H1 (cell line): Measurements from ENCODE around the gene MYO15B. TPM values are rescaled to one million over a fixed set of nuclear protein-coding genes. Genes with fewer than 3 reads are reported as not detected.

Source experiments
- CTCF ChIA-PET: fragments of 300-600 bp; sonication (Branson Sonifier 250); formaldehyde crosslinking; loops from one replicate; lab custom pipeline; 2021; ENCODE audit not compliant: partially characterized antibody; lab: Charles Lee
- POLR2A ChIA-PET: fragments of 300-600 bp; sonication (Branson Sonifier 250); formaldehyde crosslinking; loops from one replicate; lab custom pipeline; 2021; ENCODE audit warnings: inconsistent platforms; ENCODE audit not compliant: partially characterized antibody; lab: Charles Lee
- DNase-seq, 2 experiments: peaks; one replicate each; pipeline versions ENCODE4 v3.0.0 to v3.0.0-alpha.2; 2010 to 2022; ENCODE audit warnings: low spot score in 2 of 2, low read depth in 1 of 2, mixed read lengths in 1 of 2
- FAIRE-seq: peaks from 2 replicates; lab custom pipeline; 2011; peaks lifted over from hg19 to GRCh38; lab: Jason Lieb, UNC
- H2AFZ ChIP-seq: 2 replicates; pipeline ENCODE4 v1.8.1; 2012; ENCODE audit warnings: low read length, inconsistent platforms
- H2AK5ac ChIP-seq: 2 replicates; pipeline ENCODE4 v1.6.1; 2013; ENCODE audit warnings: low read depth, low read length
- H2BK120ac ChIP-seq: replicated peaks from 2 replicates; pipeline ENCODE3; 2013; ENCODE audit warnings: low read depth, low read length, inconsistent platforms
- H2BK12ac ChIP-seq: 2 replicates; pipeline ENCODE4 v1.6.1; 2013; ENCODE audit warnings: low read depth, low read length
- H2BK15ac ChIP-seq: 2 replicates; pipeline ENCODE4 v1.6.1; 2013; ENCODE audit warnings: low read length
- H2BK20ac ChIP-seq: 2 replicates; pipeline ENCODE4 v1.6.1; 2013; ENCODE audit warnings: low read length
- H2BK5ac ChIP-seq: 2 replicates; pipeline ENCODE4 v1.6.1; 2013; ENCODE audit warnings: low read depth, low read length
- H3K14ac ChIP-seq: 2 replicates; pipeline ENCODE4 v1.6.1; 2013; ENCODE audit warnings: inconsistent platforms; ENCODE audit not compliant: insufficient read length
- H3K18ac ChIP-seq: 2 replicates; pipeline ENCODE4 v1.6.1; 2013; ENCODE audit warnings: low read length; ENCODE audit errors: extremely low read depth
- H3K23ac ChIP-seq: 2 replicates; pipeline ENCODE4 v1.6.1; 2013; ENCODE audit warnings: inconsistent platforms; ENCODE audit not compliant: insufficient read length
- H3K23me2 ChIP-seq: 2 replicates; pipeline ENCODE4 v1.6.1; 2013; ENCODE audit warnings: low read depth, low read length
- H3K27ac ChIP-seq: 2 replicates; pipeline ENCODE4 v1.6.1; 2011; ENCODE audit warnings: low read depth, low read length, inconsistent platforms
- H3K27me3 ChIP-seq, 4 experiments: replicated peaks in 1 of 4; 1 replicate in 1 of 4; 2 replicates in 3 of 4; pipeline versions ENCODE4 v1.6.1 to v1.8.1; 2011 to 2013; ENCODE audit warnings: low read length in 3 of 4, mild to moderate bottlenecking in 3 of 4, inconsistent platforms in 2 of 4, mixed read lengths in 2 of 4, moderate library complexity in 1 of 4; ENCODE audit not compliant: control insufficient read depth in 3 of 4, insufficient read depth in 3 of 4; ENCODE audit errors: extremely low read depth in 1 of 4
- H3K36me3 ChIP-seq, 4 experiments: 2 replicates each; pipeline versions ENCODE4 v1.6.1 to v1.8.1; 2011 to 2013; ENCODE audit warnings: mild to moderate bottlenecking in 4 of 4, low read length in 3 of 4, moderate library complexity in 2 of 4, control low read depth in 1 of 4, inconsistent platforms in 1 of 4; ENCODE audit not compliant: insufficient read depth in 4 of 4, control insufficient read depth in 2 of 4
- H3K4ac ChIP-seq: replicated peaks from 2 replicates; pipeline ENCODE3; 2013; ENCODE audit warnings: low read length, low read depth, mixed read lengths, inconsistent platforms; ENCODE audit not compliant: insufficient read length
- H3K4me1 ChIP-seq, 4 experiments: replicated peaks in 1 of 4; 1 replicate in 1 of 4; 2 replicates in 3 of 4; pipeline versions ENCODE4 v1.6.1 to v1.8.1; 2011 to 2013; ENCODE audit warnings: low read length in 3 of 4, inconsistent platforms in 2 of 4, mixed read lengths in 1 of 4; ENCODE audit not compliant: insufficient read depth in 4 of 4, control insufficient read depth in 3 of 4
- H3K4me2 ChIP-seq, 2 experiments: 2 replicates each; pipeline versions ENCODE4 v1.6.1 to v1.8.1; 2011 to 2013; ENCODE audit warnings: low read depth in 2 of 2, low read length in 2 of 2, control low read depth in 1 of 2, inconsistent platforms in 1 of 2, mild to moderate bottlenecking in 1 of 2; ENCODE audit not compliant: insufficient read depth in 1 of 2
- H3K4me3 ChIP-seq, 4 experiments: fragments of 200-600, 300-600 bp in 1 of 4; sonication (generic), shearing (Covaris generic), sonication (Bioruptor Twin) in 1 of 4; 2 replicates each; pipeline versions ENCODE4 v1.5.1 to v1.8.1; 2011 to 2016; ENCODE audit warnings: low read length in 4 of 4, low read depth in 3 of 4, control low read depth in 2 of 4, inconsistent platforms in 2 of 4, mild to moderate bottlenecking in 2 of 4, mixed read lengths in 1 of 4, moderate library complexity in 1 of 4; ENCODE audit not compliant: insufficient read depth in 2 of 4; ENCODE audit errors: extremely low read depth in 1 of 4
- H3K56ac ChIP-seq: replicated peaks from 2 replicates; pipeline ENCODE3; 2013; ENCODE audit warnings: low read depth, mild to moderate bottlenecking, mixed read lengths, low read length, inconsistent platforms; ENCODE audit not compliant: insufficient read length
- H3K79me1 ChIP-seq: 2 replicates; pipeline ENCODE4 v1.6.1; 2013; ENCODE audit warnings: low read depth, low read length, control low read depth
- H3K79me2 ChIP-seq, 2 experiments: 2 replicates each; pipeline versions ENCODE4 v1.6.1 to v1.8.1; 2012 to 2013; ENCODE audit warnings: low read length in 2 of 2, mild to moderate bottlenecking in 2 of 2, inconsistent platforms in 1 of 2; ENCODE audit not compliant: insufficient read depth in 2 of 2, control insufficient read depth in 1 of 2
- H3K9ac ChIP-seq, 4 experiments: replicated peaks in 1 of 4; 1 replicate in 1 of 4; 2 replicates in 3 of 4; pipeline versions ENCODE4 v1.6.1 to v1.8.1; 2011 to 2013; ENCODE audit warnings: low read depth in 3 of 4, low read length in 3 of 4, control low read depth in 2 of 4, mild to moderate bottlenecking in 2 of 4, moderate library complexity in 2 of 4, inconsistent platforms in 1 of 4; ENCODE audit errors: extremely low read depth in 1 of 4
- H3K9me3 ChIP-seq, 2 experiments: 2 replicates each; pipeline versions ENCODE4 v1.6.1 to v1.8.1; 2012 to 2013; ENCODE audit warnings: mild to moderate bottlenecking in 2 of 2, moderate library complexity in 2 of 2, control low read depth in 1 of 2, inconsistent platforms in 1 of 2, low read depth in 1 of 2, low read length in 1 of 2, mixed read lengths in 1 of 2; ENCODE audit not compliant: insufficient read depth in 2 of 2
- H4K20me1 ChIP-seq, 2 experiments: replicated peaks in 1 of 2; 2 replicates each; pipeline versions ENCODE3 to v1.8.1; 2011 to 2013; ENCODE audit warnings: inconsistent platforms in 2 of 2, low read length in 2 of 2, mild to moderate bottlenecking in 1 of 2; ENCODE audit not compliant: insufficient read depth in 2 of 2, control insufficient read depth in 1 of 2
- H4K5ac ChIP-seq: 2 replicates; pipeline ENCODE4 v1.6.1; 2013; ENCODE audit warnings: low read length, low read depth, mixed read lengths, inconsistent platforms; ENCODE audit not compliant: insufficient read length
- H4K8ac ChIP-seq: 2 replicates; pipeline ENCODE4 v1.8.0; 2013; ENCODE audit warnings: mild to moderate bottlenecking, moderate library complexity, low read length, inconsistent platforms; ENCODE audit not compliant: insufficient read depth; ENCODE audit errors: extremely low read depth
- H4K91ac ChIP-seq: replicated peaks from 2 replicates; pipeline ENCODE3; 2013; ENCODE audit warnings: low read length, mixed read lengths, inconsistent platforms; ENCODE audit not compliant: insufficient read length
- CEBPB ChIP-seq: IDR thresholded peaks from 2 replicates; pipeline ENCODE4 v1.6.1; 2012; ENCODE audit warnings: low read depth, low read length
- EP300 ChIP-seq, 2 experiments: IDR thresholded peaks; 1 replicate in 1 of 2; 2 replicates in 1 of 2; pipeline ENCODE4 v1.6.1; 2011 to 2012; ENCODE audit warnings: low read depth in 2 of 2, low read length in 2 of 2, mild to moderate bottlenecking in 2 of 2, borderline replicate concordance in 1 of 2, inconsistent platforms in 1 of 2, moderate library complexity in 1 of 2
- GTF2F1 ChIP-seq: IDR thresholded peaks from 2 replicates; pipeline ENCODE4 v1.6.1; 2012; ENCODE audit warnings: low read depth, low read length, improper control_type of control experiment, borderline replicate concordance
- JUND ChIP-seq: IDR thresholded peaks from 2 replicates; pipeline ENCODE4 v1.6.1; 2011; ENCODE audit warnings: mild to moderate bottlenecking, improper control_type of control experiment, low read length
- KDM4A ChIP-seq: IDR thresholded peaks from one replicate; pipeline ENCODE4 v1.7.1; 2012; ENCODE audit warnings: low read depth, mild to moderate bottlenecking, moderate library complexity, low read length, inconsistent platforms; ENCODE audit not compliant: severe bottlenecking
- KDM5A ChIP-seq: fragments of 200-600 bp; IDR thresholded peaks from 2 replicates; pipeline ENCODE4 v1.7.1; 2012; ENCODE audit warnings: mild to moderate bottlenecking, low read length, inconsistent platforms, mixed read lengths
- POLR2A ChIP-seq, 2 experiments: IDR thresholded peaks; 1 replicate in 1 of 2; 2 replicates in 1 of 2; pipeline ENCODE4 v1.6.1; 2011; ENCODE audit warnings: low read depth in 2 of 2, low read length in 2 of 2, mild to moderate bottlenecking in 2 of 2; ENCODE audit errors: control extremely low read depth in 1 of 2
- SIN3A ChIP-seq, 2 experiments: IDR thresholded peaks in 1 of 2; conservative IDR thresholded peaks in 1 of 2; 2 replicates each; pipeline ENCODE4 v1.6.1; 2011 to 2012; ENCODE audit warnings: low read length in 2 of 2, improper control_type of control experiment in 1 of 2, low read depth in 1 of 2, mild to moderate bottlenecking in 1 of 2
- SIX5 ChIP-seq: IDR thresholded peaks from 2 replicates; pipeline ENCODE4 v1.6.1; 2011; ENCODE audit warnings: mild to moderate bottlenecking, low read depth, low read length
- SP1 ChIP-seq: IDR thresholded peaks from 2 replicates; pipeline ENCODE4 v1.6.1; 2011; ENCODE audit warnings: low read depth, low read length
- SP2 ChIP-seq: IDR thresholded peaks from 2 replicates; pipeline ENCODE4 v1.6.1; 2012; ENCODE audit warnings: mild to moderate bottlenecking, low read length, inconsistent platforms
- SUZ12 ChIP-seq: fragments of 200-600 bp; sonication (generic); IDR thresholded peaks from 2 replicates; pipeline ENCODE4 v1.6.1; 2012; ENCODE audit warnings: mild to moderate bottlenecking, inconsistent platforms, low read length, moderate library complexity, mixed read lengths
- TCF12 ChIP-seq: IDR thresholded peaks from 2 replicates; pipeline ENCODE4 v1.6.1; 2011; ENCODE audit warnings: low read depth, mild to moderate bottlenecking, low read length
- WGBS, 2 experiments: shearing (Covaris generic) in 1 of 2; methylation state at CpG; one replicate each; pipeline versions ENCODE4 v1.1.6 to v1.1.7; 2013 to 2015; ENCODE audit warnings: low lambda C conversion rate in 2 of 2, mixed read lengths in 2 of 2, inconsistent platforms in 1 of 2, low coverage in 1 of 2, missing lambda C conversion rate in 1 of 2; ENCODE audit not compliant: insufficient replicate concordance in 2 of 2, insufficient coverage in 1 of 2, insufficient read length in 1 of 2; ENCODE audit errors: extremely low coverage in 1 of 2, missing lambda C conversion rate in 1 of 2; 5-methylcytosine and 5-hydroxymethylcytosine counted together
- polyA plus RNA-seq, 7 experiments: library from polyadenylated mRNA; depleted of rRNA in 3 of 7; stranded (reverse) in 5 of 7; unstranded in 2 of 7; fragments of >200 nt in 5 of 7; fragments of 200-250 nt in 2 of 7; gene quantifications; 1 replicate in 5 of 7; 2 replicates in 1 of 7; 4 replicates in 1 of 7; pipeline versions ENCODE4 v1.2.1 to v1.2.3, GENCODE V29; 2011 to 2013; ENCODE audit warnings: missing spikeins in 2 of 7, mixed read lengths in 2 of 7
- total RNA-seq: library from RNA; stranded (reverse); fragmentation: NEBNext Ultra II Directional; extraction: Animal tissue kit (Norgen Biotek cat#: 25700); gene quantifications from 2 replicates; pipeline ENCODE4 v1.2.1, GENCODE V29; 2021
- TF ChIP-seq, protein P1 (sequence below): IDR thresholded peaks from 2 replicates; pipeline ENCODE4 v1.6.1; 2012; ENCODE audit warnings: inconsistent platforms

The MYO15B gene
- total and polyA plus RNA-seq, 2 of the 8 experiments (the other 6 are each of a cell fraction or from before 2014, with no cell fraction given): 7.1 to 11.2 TPM

DNA sequence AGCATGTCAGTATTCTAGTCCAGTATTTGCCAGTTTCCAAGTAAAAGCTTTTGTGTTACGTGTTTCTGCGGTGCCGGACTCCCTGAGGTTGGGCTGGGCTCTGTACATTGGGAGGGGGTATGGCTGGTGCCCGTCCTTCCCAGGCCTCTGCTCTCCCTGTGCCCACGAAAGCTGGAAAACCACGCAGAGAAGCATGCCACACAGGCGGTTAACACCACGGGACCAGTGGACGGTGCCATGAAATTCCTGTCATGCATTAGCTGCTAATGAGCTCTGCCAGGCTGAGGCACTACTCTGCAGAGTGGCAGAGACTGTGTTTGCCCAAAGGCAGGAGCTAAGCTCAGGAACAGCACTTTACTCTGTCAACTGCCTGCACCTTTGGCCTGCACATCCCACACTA is 53.7 kb downstream of the MYO15B start:
- H3K18ac ChIP-seq: no peak overlapping the region
- H2BK20ac ChIP-seq: no peak overlapping the region
- H3K9me3 ChIP-seq: no peaks in the 10 kb centered on the region
- no peak overlapping the region for H2BK15ac ChIP-seq
- no peak overlapping the region for H2AK5ac ChIP-seq
- no peak overlapping the region for H4K91ac ChIP-seq
- H3K79me1 ChIP-seq: no peaks in the 10 kb centered on the region; the same call in 1 of the 2 replicates
- no peak overlapping the region for H3K4me3 ChIP-seq
- no peak overlapping the region for H4K8ac ChIP-seq
- FAIRE-seq: no peak
- no peaks in the 10 kb centered on the region; a peak in 1 of 8 replicates for H3K36me3 ChIP-seq
- peaks cover 0 to 4% of the 10 kb centered on the region in 2 experiments for H4K20me1 ChIP-seq
- H2BK120ac ChIP-seq: no peak overlapping the region
- H4K5ac ChIP-seq: no peak overlapping the region
- CTCF ChIA-PET: interaction anchor here (0.6 to 59.2 kb wide), 7 partner anchors 3 to 401 kb away, joined by 3 to 2200 read pairs (median 4); partner anchors contain the start of genes RECQL5, SAP30BP and SMIM5
- H3K27me3 ChIP-seq: no peaks in the 10 kb centered on the region
- DNase-seq: no peak
- no peak overlapping the region for H3K56ac ChIP-seq
- 92% methylated on average over 9 of the region's 9 CpGs; no CpG with 5 or more reads in 1 of the 2 experiments for WGBS, 2 experiments
- POLR2A ChIA-PET: interaction anchor here (0.6 to 2.2 kb wide), 5 partner anchors 11 to 143 kb away, joined by 3 to 9 read pairs (median 3); partner anchors contain the start of gene UNK
- H2BK12ac ChIP-seq: no peak overlapping the region
- H2BK5ac ChIP-seq: no peak overlapping the region
- H3K27ac ChIP-seq: no peak overlapping the region
- no peak overlapping the region for H3K23ac ChIP-seq
- no peak overlapping the region for H3K9ac ChIP-seq
- H3K14ac ChIP-seq: no peak overlapping the region
- no peak overlapping the region for H2AFZ ChIP-seq
- H3K4ac ChIP-seq: no peak overlapping the region
- H3K23me2 ChIP-seq: no peaks in the 10 kb centered on the region
- no peaks in the 10 kb centered on the region; a peak in 1 of 4 replicates for H3K79me2 ChIP-seq
- H3K4me2 ChIP-seq: no peak overlapping the region
- H3K4me1 ChIP-seq: peaks cover 5 to 16% (median 10%) of the 10 kb centered on the region in 4 experiments
- no peak for TF ChIP-seq SP2
- no peak for TF ChIP-seq GTF2F1
- no peak for TF ChIP-seq SUZ12
- no peak for TF ChIP-seq KDM5A
- no peak for TF ChIP-seq POLR2A (IDR thresholded peaks at IDR 0.05; ENCODE audit: control extremely low read depth in 1 of 2, low read depth in 2 of 2, low read length in 2 of 2)
- TF ChIP-seq SIN3A (conservative IDR thresholded peaks at IDR 0.05 in 1 of 2, IDR thresholded peaks at IDR 0.05 in 1 of 2; ENCODE audit: low read depth in 1 of 2, low read length in 2 of 2): no peak
- TF ChIP-seq KDM4A: no peak
- no peak for TF ChIP-seq SIX5
- TF ChIP-seq JUND: no peak
- no peak for TF ChIP-seq EP300 (IDR thresholded peaks at IDR 0.05; ENCODE audit: borderline replicate concordance in 1 of 2, low read depth in 2 of 2, low read length in 2 of 2)
- no peak for TF ChIP-seq CEBPB
- TF ChIP-seq, protein P1, sequence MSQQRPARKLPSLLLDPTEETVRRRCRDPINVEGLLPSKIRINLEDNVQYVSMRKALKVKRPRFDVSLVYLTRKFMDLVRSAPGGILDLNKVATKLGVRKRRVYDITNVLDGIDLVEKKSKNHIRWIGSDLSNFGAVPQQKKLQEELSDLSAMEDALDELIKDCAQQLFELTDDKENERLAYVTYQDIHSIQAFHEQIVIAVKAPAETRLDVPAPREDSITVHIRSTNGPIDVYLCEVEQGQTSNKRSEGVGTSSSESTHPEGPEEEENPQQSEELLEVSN: no peak
- no peak for TF ChIP-seq SP1
- TF ChIP-seq TCF12: no peak
